ENCODE data around the gene SERPINA3. TPM values are rescaled to one million over a fixed set of nuclear protein-coding genes. Genes with fewer than 3 reads are reported as not detected.
A peak's percentile ranks its signal among the peaks of the same experiment; 100 is the strongest.

The SERPINA3 gene
- total RNA-seq, 1 experiment from 2014 or later, result 3.5 TPM

- TF ChIP-seq ARID4B (CRISPR knock-in tag; IDR thresholded peaks at IDR 0.05; ENCODE audit: borderline replicate concordance) (no peak), TP53 (CRISPR knock-in tag; IDR thresholded peaks at IDR 0.05) (peak; percentile 62; the same call in 1 of the 2 replicates), FOXJ3 (CRISPR knock-in tag; IDR thresholded peaks at IDR 0.05; ENCODE audit: borderline replicate concordance) (no peak), ZNF263 (CRISPR knock-in tag; IDR thresholded peaks at IDR 0.05; ENCODE audit: low read depth) (no peak), USF2 (CRISPR knock-in tag; IDR thresholded peaks at IDR 0.05) (no peak)
These were observed 30.8 kb upstream of the SERPINA3 start, which contains the start of gene SERPINA5 (continued) for GRCh38 chr14:94581127-94581999.

- TF ChIP-seq E2F5 (CRISPR knock-in tag; IDR thresholded peaks at IDR 0.05), result no peak
- no peak for TF ChIP-seq STAT6 (CRISPR knock-in tag; conservative IDR thresholded peaks at IDR 0.05; ENCODE audit: low read depth)
- no peak for TF ChIP-seq TP53 (CRISPR knock-in tag; IDR thresholded peaks at IDR 0.05)
- TF ChIP-seq ZNF219 (CRISPR knock-in tag; IDR thresholded peaks at IDR 0.05; ENCODE audit: borderline replicate concordance), result no peak
- TF ChIP-seq HMGXB4 (CRISPR knock-in tag; IDR thresholded peaks at IDR 0.05), result no peak
- no peak for TF ChIP-seq AFF4 (CRISPR knock-in tag; IDR thresholded peaks at IDR 0.05; ENCODE audit: borderline replicate concordance)
- ChIA-PET POLR2A (no interaction called here), CTCF (interaction anchor here (1.3 to 2.4 kb wide), 2 partner anchors 17 to 148 kb away, joined by 4 to 7 read pairs; no protein-coding TSS in a partner anchor)
- DNase-seq (ENCODE audit: low spot score) (no peak), ATAC-seq (no peak)
- Mint-ChIP-seq H3K27me3 (ENCODE audit: low read depth) (peaks cover 10% of the 10 kb centered on the region), H3K4me1 (peaks cover 10% of the 10 kb centered on the region; the same call in 1 of the 2 replicates), H3K4me3 (no peak overlapping the region), H3K36me3 (peaks cover 7% of the 10 kb centered on the region), H3K27ac (no peak overlapping the region), H3K9me3 (peaks cover 34% of the 10 kb centered on the region)
These were observed 29.9 kb upstream of the SERPINA3 start for GRCh38 chr14:94582199-94582750.
